HepG2 (cell line): ENCODE measurements around the gene FGGY. TPM values are rescaled to one million over a fixed set of nuclear protein-coding genes. Genes with fewer than 3 reads are reported as not detected.

Source experiments
- ATAC-seq: fragments of 200-7000 bp; cut with Tn5 transposase; 3 replicates; pipeline ENCODE4 v1.9.1; 2020; ENCODE audit warnings: mild to moderate bottlenecking, moderate library complexity
- BruUV-seq: library from RNA; stranded (reverse); fragments of 400-500 nt; replicated peaks from 2 replicates; lab custom pipeline; 2021; lab: Mats Ljungman, UMichigan
- CTCF ChIA-PET: fragments of 300-600 bp; formaldehyde crosslinking; extraction: SDS; loops from one replicate; lab custom pipeline; 2021; ENCODE audit warnings: low total read pairs, inconsistent platforms, low intra/inter-chr PET ratio; lab: Yijun Ruan, JAX
- POLR2A ChIA-PET: fragments of 350-600 bp; sonication (Branson Sonifier 250); formaldehyde crosslinking; loops from one replicate; lab custom pipeline; 2020; ENCODE audit warnings: antibody characterized with exemption, inconsistent platforms; lab: Yijun Ruan, JAX
- DNase-seq: peaks from one replicate; pipeline ENCODE4 v3.0.0-alpha.2; 2015; ENCODE audit warnings: low spot score
- FAIRE-seq: peaks from 3 replicates; lab custom pipeline; 2011; peaks lifted over from hg19 to GRCh38; lab: Jason Lieb, UNC
- H2AFZ ChIP-seq: one replicate; pipeline ENCODE4 v1.6.1; 2011; ENCODE audit warnings: low read length, inconsistent platforms
- H3K27ac ChIP-seq: fragments of 300-600 bp; 3 replicates; pipeline ENCODE4 v1.8.0; 2011; ENCODE audit warnings: mixed run types, mild to moderate bottlenecking, mixed read lengths, low read length, inconsistent platforms; ENCODE audit not compliant: insufficient read depth; ENCODE audit errors: extremely low read length
- H3K27me3 ChIP-seq, 2 experiments: fragments of 200-600 bp in 1 of 2; 2 replicates in 1 of 2; 3 replicates in 1 of 2; pipeline versions ENCODE4 v1.6.0 to v1.8.0; 2011; ENCODE audit warnings: low read length in 2 of 2, mild to moderate bottlenecking in 2 of 2, moderate library complexity in 2 of 2, inconsistent platforms in 1 of 2; ENCODE audit not compliant: insufficient read depth in 2 of 2, control insufficient read depth in 1 of 2
- H3K36me3 ChIP-seq, 2 experiments: fragments of 200-600 bp in 1 of 2; replicated peaks in 1 of 2; 2 replicates in 1 of 2; 3 replicates in 1 of 2; pipeline versions ENCODE4 v1.5.1 to v1.8.0; 2011; ENCODE audit warnings: low read length in 2 of 2, inconsistent platforms in 1 of 2; ENCODE audit not compliant: insufficient read depth in 2 of 2, control insufficient read depth in 1 of 2
- H3K4me1 ChIP-seq: 2 replicates; pipeline ENCODE4 v1.5.1; 2012; ENCODE audit warnings: low read length, inconsistent platforms; ENCODE audit not compliant: insufficient read depth
- H3K4me2 ChIP-seq: 2 replicates; pipeline ENCODE4 v1.6.0; 2011; ENCODE audit warnings: low read depth, low read length, inconsistent platforms
- H3K4me3 ChIP-seq, 3 experiments: fragments of 200-600 bp in 1 of 3; sonication (generic), shearing (Covaris generic) in 1 of 3; replicated peaks in 1 of 3; 2 replicates each; pipeline ENCODE4 v1.5.1; 2011 to 2016; ENCODE audit warnings: low read length in 3 of 3, inconsistent platforms in 2 of 3, low read depth in 2 of 3, mild to moderate bottlenecking in 2 of 3, control low read depth in 1 of 3, mixed read lengths in 1 of 3; ENCODE audit not compliant: insufficient read depth in 1 of 3
- H3K79me2 ChIP-seq: one replicate; pipeline ENCODE4 v1.6.1; 2011; ENCODE audit warnings: low read length, inconsistent platforms; ENCODE audit not compliant: insufficient read depth
- H3K9ac ChIP-seq: 2 replicates; pipeline ENCODE4 v1.6.0; 2011; ENCODE audit warnings: mild to moderate bottlenecking, low read depth, low read length, inconsistent platforms; ENCODE audit not compliant: insufficient read depth
- H3K9me3 ChIP-seq: 2 replicates; pipeline ENCODE4 v1.5.1; 2012; ENCODE audit warnings: mild to moderate bottlenecking, low read length
- H4K20me1 ChIP-seq: 2 replicates; pipeline ENCODE4 v1.6.0; 2011; ENCODE audit warnings: inconsistent platforms, mild to moderate bottlenecking, low read length, moderate library complexity; ENCODE audit not compliant: insufficient read depth
- ATF3 ChIP-seq: sonication (generic); formaldehyde crosslinking; IDR thresholded peaks from 2 replicates; pipeline ENCODE4 v1.4.0; 2020; ENCODE audit warnings: missing genetic modification reagents
- CBFB ChIP-seq: sonication (generic); formaldehyde crosslinking; IDR thresholded peaks from 2 replicates; pipeline ENCODE4 v1.4.0; 2020; ENCODE audit warnings: missing genetic modification reagents
- DZIP1 ChIP-seq: sonication (generic); formaldehyde crosslinking; IDR thresholded peaks from 2 replicates; pipeline ENCODE4 v1.5.0; 2020; ENCODE audit warnings: mild to moderate bottlenecking, missing genetic modification reagents
- SSRP1 ChIP-seq: IDR thresholded peaks from 2 replicates; pipeline ENCODE4 v1.6.1; 2016; ENCODE audit warnings: control low read depth
- TBP ChIP-seq: sonication (generic); formaldehyde crosslinking; IDR thresholded peaks from 2 replicates; pipeline ENCODE4 v1.5.0; 2020; ENCODE audit warnings: missing genetic modification reagents
- ZBTB20 ChIP-seq: sonication (generic); formaldehyde crosslinking; IDR thresholded peaks from 2 replicates; pipeline ENCODE4 v1.8.1; 2023; ENCODE audit warnings: missing genetic modification reagents, low read depth, mild to moderate bottlenecking, borderline replicate concordance
- ZFY ChIP-seq: sonication (generic); formaldehyde crosslinking; IDR thresholded peaks from 2 replicates; pipeline ENCODE4 v1.4.0; 2020; ENCODE audit warnings: missing genetic modification reagents
- ZNF143 ChIP-seq: sonication (generic); formaldehyde crosslinking; IDR thresholded peaks from 2 replicates; pipeline ENCODE4 v1.4.0; 2020; ENCODE audit warnings: missing genetic modification reagents
- ZNF317 ChIP-seq: sonication (generic); formaldehyde crosslinking; IDR thresholded peaks from 2 replicates; pipeline ENCODE4 v1.5.0; 2020; ENCODE audit warnings: mild to moderate bottlenecking, missing genetic modification reagents
- ZNF878 ChIP-seq: sonication (generic); formaldehyde crosslinking; IDR thresholded peaks from 2 replicates; pipeline ENCODE4 v1.8.1; 2023; ENCODE audit warnings: mild to moderate bottlenecking, missing genetic modification reagents, moderate library complexity
- ZSCAN25 ChIP-seq: sonication (generic); formaldehyde crosslinking; IDR thresholded peaks from 2 replicates; pipeline ENCODE4 v1.8.0; 2022; ENCODE audit warnings: mild to moderate bottlenecking, missing genetic modification reagents
- WGBS: methylation state at CpG from one replicate; pipeline ENCODE4 v1.1.6; 2017; ENCODE audit warnings: low lambda C conversion rate; 5-methylcytosine and 5-hydroxymethylcytosine counted together
- in situ Hi-C: cut with HindIII; loops from 2 replicates; pipeline ENCODE4 v1.10.0; 2017; ENCODE audit warnings: low pct_unique_long_range_greater_than_20kb; ENCODE audit not compliant: extremely low pct_ligation_motif_present
- intact Hi-C: fragments of 100-400 bp; cut with micrococcal nuclease; formaldehyde crosslinking; loops from one replicate; pipeline ENCODE4 v1.10.0; 2022; ENCODE audit not compliant: unreplicated experiment
- polyA plus RNA-seq, 8 experiments: library from polyadenylated mRNA; depleted of rRNA in 3 of 8; stranded (reverse) in 7 of 8; unstranded in 1 of 8; fragments of >200 nt; fragmentation: Illumina TruSeq in 4 of 8; extraction: Trizol in 4 of 8; gene quantifications; 2 replicates each; pipeline versions ENCODE4 v1.2.1 to v1.2.3, GENCODE V29; 2011 to 2016; ENCODE audit warnings: low read depth in 4 of 8, missing spikeins in 1 of 8, mixed read lengths in 1 of 8; ENCODE audit not compliant: insufficient read depth in 1 of 8
- total RNA-seq, 5 experiments: library from RNA; depleted of rRNA; stranded (reverse); fragments of >200 nt; fragmentation: Illumina TruSeq; extraction: Trizol; gene quantifications; 2 replicates each; pipeline ENCODE4 v1.2.3, GENCODE V29; 2016; ENCODE audit warnings: low read depth in 1 of 5

Gene FGGY
- total and polyA plus RNA-seq, 2 of the 13 experiments (the other 11 are each of a cell fraction or from before 2014, with no cell fraction given): 15.7 to 27.5 TPM

- Histone ChIP-seq H3K27me3 (no peaks in the 10 kb centered on the region), H3K4me3 (no peak overlapping the region), H3K27ac (no peak overlapping the region), H3K4me2 (no peak overlapping the region), H3K79me2 (no peaks in the 10 kb centered on the region), H2AFZ (no peak overlapping the region), H4K20me1 (no peaks in the 10 kb centered on the region), H3K9me3 (no peaks in the 10 kb centered on the region), H3K9ac (no peak overlapping the region), H3K36me3 (no peaks in the 10 kb centered on the region; a peak in 1 of 5 replicates), H3K4me1 (peaks cover 24% of the 10 kb centered on the region)
- TF ChIP-seq TBP (CRISPR knock-in tag) (no peak), ATF3 (CRISPR knock-in tag) (no peak), ZNF317 (CRISPR knock-in tag) (no peak), ZFY (CRISPR knock-in tag) (no peak), ZSCAN25 (CRISPR knock-in tag) (no peak), SSRP1 (CRISPR knock-in tag) (no peak), DZIP1 (CRISPR knock-in tag) (no peak), ZNF878 (CRISPR knock-in tag) (no peak), CBFB (CRISPR knock-in tag) (no peak), ZBTB20 (CRISPR knock-in tag) (no peak), ZNF143 (CRISPR knock-in tag) (no peak)
- BruUV-seq: no TSS peak
- FAIRE-seq: no peak
- ChIA-PET POLR2A (no interaction called here), CTCF (no interaction called here)
- intact Hi-C loops: no loop called here
- no peak for DNase-seq
- 93% methylated on average over 4 of the region's 4 CpGs for WGBS
- in situ Hi-C loops: no loop called here
- ATAC-seq: no peak
Observed at GRCh38 chr1:59475737-59476136, 178.8 kb downstream of the FGGY start.
